Thyroid gland (tissue), 4 donors: ENCODE results near the gene ATP4A.

Experiments
- CTCF ChIP-seq, 6 experiments: fragments of 200-600 bp in 3 of 6; fragments of 450-650 bp in 3 of 6; sonication (generic) in 3 of 6; IDR thresholded peaks; one replicate each; pipeline ENCODE4 v1.5.1; 2016 to 2019; ENCODE audit warnings: antibody characterized with exemption in 6 of 6, mild to moderate bottlenecking in 2 of 6, inconsistent platforms in 1 of 6, moderate library complexity in 1 of 6
- POLR2A ChIP-seq, 2 donors: fragments of 450-650 bp; IDR thresholded peaks; one replicate each; pipeline ENCODE4 v1.6.1; 2017; ENCODE audit warnings: antibody characterized with exemption in 2 of 2, mild to moderate bottlenecking in 2 of 2, moderate library complexity in 1 of 2

- TF ChIP-seq CTCF (IDR thresholded peaks at IDR 0.05): no peak
- TF ChIP-seq POLR2A (IDR thresholded peaks at IDR 0.05): no peak
Measured at GRCh38 chr19:35501684-35502083, 61.8 kb downstream of the ATP4A start.
